Measurements from ENCODE around the gene PALD1. TPM values are rescaled to one million over a fixed set of nuclear protein-coding genes. Genes with fewer than 3 reads are reported as not detected.

Gene PALD1
- total and polyA plus RNA-seq, 2 experiments from 2014 or later: 11.9 to 58.2 TPM

GRCh38 chr10:70532554-70533188, 54.1 kb downstream of the PALD1 start:
- Histone ChIP-seq H3K4me1 (ENCODE audit: insufficient read depth) (peaks cover 11% of the 10 kb centered on the region), H3K27ac (ENCODE audit: low read depth) (no peak overlapping the region), H3K36me3 (ENCODE audit: insufficient read depth) (no peaks in the 10 kb centered on the region), H4K20me1 (replicated peaks; ENCODE audit: insufficient read depth) (0 out of 2 replicates have a peak, but pooled peaks cover 3% of the 10 kb centered on the region), H3F3A (replicated peaks; ENCODE audit: low read depth) (no peaks in the 10 kb centered on the region), H3K4me3 (no peak overlapping the region), H3K4me2 (no peak overlapping the region), H3K27me3 (ENCODE audit: insufficient read depth) (no peaks in the 10 kb centered on the region), H3K9me2 (ENCODE audit: insufficient read depth) (no peaks in the 10 kb centered on the region), H2AFZ (no peak overlapping the region), H3K79me2 (replicated peaks; ENCODE audit: insufficient read depth) (no peaks in the 10 kb centered on the region)
- peaks cover 9% of the 10 kb centered on the region; the same call in 1 of the 3 replicates for H3K36me3 Mint-ChIP-seq (ENCODE audit: low read depth)
- no peaks in the 10 kb centered on the region for H3K9me3 Mint-ChIP-seq
- DNase-seq (ENCODE audit: low spot score) (no peak), ATAC-seq (no peak)
- peaks cover 18% of the 10 kb centered on the region for H3K4me1 Mint-ChIP-seq
- H3K4me3 Mint-ChIP-seq: no peak overlapping the region
- H3K27ac Mint-ChIP-seq: no peak overlapping the region; the same call in 1 of the 2 replicates
- TF ChIP-seq NANOG (IDR thresholded peaks at IDR 0.05; ENCODE audit: borderline replicate concordance): no peak
- no peak for TF ChIP-seq POLR2AphosphoS5 (IDR thresholded peaks at IDR 0.05; ENCODE audit: low read depth)
- TF ChIP-seq, protein P1, sequence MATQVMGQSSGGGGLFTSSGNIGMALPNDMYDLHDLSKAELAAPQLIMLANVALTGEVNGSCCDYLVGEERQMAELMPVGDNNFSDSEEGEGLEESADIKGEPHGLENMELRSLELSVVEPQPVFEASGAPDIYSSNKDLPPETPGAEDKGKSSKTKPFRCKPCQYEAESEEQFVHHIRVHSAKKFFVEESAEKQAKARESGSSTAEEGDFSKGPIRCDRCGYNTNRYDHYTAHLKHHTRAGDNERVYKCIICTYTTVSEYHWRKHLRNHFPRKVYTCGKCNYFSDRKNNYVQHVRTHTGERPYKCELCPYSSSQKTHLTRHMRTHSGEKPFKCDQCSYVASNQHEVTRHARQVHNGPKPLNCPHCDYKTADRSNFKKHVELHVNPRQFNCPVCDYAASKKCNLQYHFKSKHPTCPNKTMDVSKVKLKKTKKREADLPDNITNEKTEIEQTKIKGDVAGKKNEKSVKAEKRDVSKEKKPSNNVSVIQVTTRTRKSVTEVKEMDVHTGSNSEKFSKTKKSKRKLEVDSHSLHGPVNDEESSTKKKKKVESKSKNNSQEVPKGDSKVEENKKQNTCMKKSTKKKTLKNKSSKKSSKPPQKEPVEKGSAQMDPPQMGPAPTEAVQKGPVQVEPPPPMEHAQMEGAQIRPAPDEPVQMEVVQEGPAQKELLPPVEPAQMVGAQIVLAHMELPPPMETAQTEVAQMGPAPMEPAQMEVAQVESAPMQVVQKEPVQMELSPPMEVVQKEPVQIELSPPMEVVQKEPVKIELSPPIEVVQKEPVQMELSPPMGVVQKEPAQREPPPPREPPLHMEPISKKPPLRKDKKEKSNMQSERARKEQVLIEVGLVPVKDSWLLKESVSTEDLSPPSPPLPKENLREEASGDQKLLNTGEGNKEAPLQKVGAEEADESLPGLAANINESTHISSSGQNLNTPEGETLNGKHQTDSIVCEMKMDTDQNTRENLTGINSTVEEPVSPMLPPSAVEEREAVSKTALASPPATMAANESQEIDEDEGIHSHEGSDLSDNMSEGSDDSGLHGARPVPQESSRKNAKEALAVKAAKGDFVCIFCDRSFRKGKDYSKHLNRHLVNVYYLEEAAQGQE (IDR thresholded peaks at IDR 0.05; ENCODE audit: unreplicated experiment): no peak
- TF ChIP-seq EZH2 (IDR thresholded peaks at IDR 0.05; ENCODE audit: low read depth, unreplicated experiment): no peak
- TF ChIP-seq ETS1 (IDR thresholded peaks at IDR 0.05): no peak
- TF ChIP-seq EZH2phosphoT487 (IDR thresholded peaks at IDR 0.05; ENCODE audit: unreplicated experiment): no peak
- TF ChIP-seq ZNF331 (CRISPR knock-in tag; IDR thresholded peaks at IDR 0.05; ENCODE audit: low read depth): no peak
- TF ChIP-seq ZNF462 (CRISPR knock-in tag; IDR thresholded peaks at IDR 0.05): no peak
- TF ChIP-seq STAT1 (IDR thresholded peaks at IDR 0.05; ENCODE audit: unreplicated experiment): no peak
- no peak for TF ChIP-seq JUNB (IDR thresholded peaks at IDR 0.05; ENCODE audit: unreplicated experiment)
- TF ChIP-seq ZNF114 (CRISPR knock-in tag; IDR thresholded peaks at IDR 0.05): no peak
- no peak for TF ChIP-seq CTCF (conservative IDR thresholded peaks at IDR 0.05; ENCODE audit: low read depth in 2 of 2)
- no peak for TF ChIP-seq CREB1 (CRISPR knock-in tag; IDR thresholded peaks at IDR 0.05; ENCODE audit: low read depth)
- peaks cover 11% of the 10 kb centered on the region for H3K27me3 Mint-ChIP-seq (ENCODE audit: insufficient read depth, low read depth, poor library complexity)
